Neural progenitor cell (in vitro differentiated cells): ENCODE data around the gene MAP3K3. TPM values are rescaled to one million over a fixed set of nuclear protein-coding genes. Genes with fewer than 3 reads are reported as not detected.

ENCODE experiments used
- DNase-seq: peaks from one replicate; pipeline ENCODE4 v3.0.0-alpha.2; 2016; ENCODE audit warnings: low spot score
- H2AFZ ChIP-seq: fragments of 200-600 bp; sonication (generic); replicated peaks from 2 replicates; pipeline ENCODE4 v1.6.1; 2016; ENCODE audit warnings: antibody characterized with exemption
- H3F3A ChIP-seq: fragments of 200-600 bp; sonication (generic); 2 replicates; pipeline ENCODE4 v1.6.1; 2016; ENCODE audit warnings: antibody characterized with exemption, low read depth
- H3K27ac ChIP-seq: fragments of 200-600 bp; sonication (generic); 2 replicates; pipeline ENCODE4 v1.5.1; 2016; ENCODE audit warnings: mild to moderate bottlenecking
- H3K27me3 ChIP-seq: fragments of 200-600 bp; sonication (generic); 2 replicates; pipeline ENCODE4 v1.6.1; 2016; ENCODE audit warnings: mild to moderate bottlenecking, moderate library complexity
- H3K36me3 ChIP-seq: fragments of 200-600 bp; sonication (generic); 2 replicates; pipeline ENCODE4 v1.5.1; 2016
- H3K4me1 ChIP-seq: fragments of 200-600 bp; sonication (generic); 2 replicates; pipeline ENCODE4 v1.6.1; 2016; ENCODE audit warnings: mixed run types
- H3K4me2 ChIP-seq: fragments of 200-600 bp; sonication (generic); 2 replicates; pipeline ENCODE4 v1.6.1; 2016
- H3K4me3 ChIP-seq: fragments of 200-600 bp; sonication (generic); 2 replicates; pipeline ENCODE4 v1.5.1; 2016
- H3K79me2 ChIP-seq: fragments of 200-600 bp; sonication (generic); 2 replicates; pipeline ENCODE4 v1.6.1; 2016; ENCODE audit warnings: low read depth
- H3K9ac ChIP-seq: fragments of 200-600 bp; sonication (generic); 2 replicates; pipeline ENCODE4 v1.6.1; 2016
- H3K9me3 ChIP-seq: fragments of 200-600 bp; sonication (generic); 2 replicates; pipeline ENCODE4 v1.5.1; 2016; ENCODE audit warnings: low read depth
- H4K20me1 ChIP-seq: fragments of 200-600 bp; sonication (generic); 2 replicates; pipeline ENCODE4 v1.6.1; 2016; ENCODE audit warnings: low read depth
- H3K27ac Mint-ChIP-seq: 3 replicates; pipeline ENCODE4 v1.8.0; 2021; ENCODE audit warnings: mixed read lengths
- H3K27me3 Mint-ChIP-seq: 2 replicates; pipeline ENCODE4 v1.8.0; 2022; ENCODE audit warnings: low read depth, mild to moderate bottlenecking, inconsistent platforms, moderate library complexity, mixed read lengths; ENCODE audit not compliant: insufficient read depth
- H3K36me3 Mint-ChIP-seq: 3 replicates; pipeline ENCODE4 v1.8.0; 2021; ENCODE audit warnings: mixed read lengths
- H3K4me1 Mint-ChIP-seq: 3 replicates; pipeline ENCODE4 v1.8.0; 2021; ENCODE audit warnings: mixed read lengths
- H3K4me3 Mint-ChIP-seq: 3 replicates; pipeline ENCODE4 v1.8.0; 2021; ENCODE audit warnings: mild to moderate bottlenecking, moderate library complexity, mixed read lengths
- H3K9me3 Mint-ChIP-seq: 3 replicates; pipeline ENCODE4 v1.8.0; 2020; ENCODE audit warnings: mixed read lengths
- CTCF ChIP-seq: fragments of 200-600 bp; sonication (generic); IDR thresholded peaks from 2 replicates; pipeline ENCODE4 v1.5.1; 2017; ENCODE audit warnings: antibody characterized with exemption, mild to moderate bottlenecking
- EZH2 ChIP-seq: fragments of 200-600 bp; sonication (generic); IDR thresholded peaks from 2 replicates; pipeline ENCODE4 v1.6.1; 2017; ENCODE audit warnings: antibody characterized with exemption, mild to moderate bottlenecking, moderate library complexity
- EZH2phosphoT487 ChIP-seq: fragments of 200-600 bp; sonication (generic); IDR thresholded peaks from 2 replicates; pipeline ENCODE4 v1.6.1; 2017; ENCODE audit warnings: antibody characterized with exemption
- total RNA-seq: library from RNA; depleted of rRNA; stranded (reverse); fragments of >200 nt; gene quantifications from 2 replicates; pipeline ENCODE4 v1.2.3, GENCODE V29; 2015; ENCODE audit warnings: low replicate concordance

Gene MAP3K3
- total RNA-seq, 1 donor from 2014 or later = 21.6 TPM

GRCh38 chr17:63688396-63689020 is 66.3 kb downstream of the MAP3K3 start:
- Histone ChIP-seq H3F3A (peaks cover 6% of the 10 kb centered on the region), H3K4me1 (peaks cover 5% of the 10 kb centered on the region), H3K9ac (no peak overlapping the region), H3K4me2 (no peak overlapping the region), H4K20me1 (peaks cover 14% of the 10 kb centered on the region), H3K9me3 (no peaks in the 10 kb centered on the region), H3K79me2 (no peaks in the 10 kb centered on the region), H3K4me3 (no peak overlapping the region), H3K27ac (no peak overlapping the region), H3K36me3 (no peaks in the 10 kb centered on the region), H2AFZ (no peak overlapping the region), H3K27me3 (no peaks in the 10 kb centered on the region)
- no peak for DNase-seq
- no peak overlapping the region for H3K4me3 Mint-ChIP-seq
- peaks cover 8% of the 10 kb centered on the region for H3K36me3 Mint-ChIP-seq
- H3K9me3 Mint-ChIP-seq = no peaks in the 10 kb centered on the region
- H3K27ac Mint-ChIP-seq = peak overlapping the region; percentile 57
- H3K27me3 Mint-ChIP-seq = peaks cover 8% of the 10 kb centered on the region
- TF ChIP-seq EZH2 (no peak), CTCF (no peak), EZH2phosphoT487 (no peak)
- H3K4me1 Mint-ChIP-seq = peaks cover 5% of the 10 kb centered on the region

- Histone ChIP-seq H4K20me1 (peaks cover 21% of the 10 kb centered on the region), H3K4me1 (peaks cover 5% of the 10 kb centered on the region), H3K4me3 (no peak overlapping the region), H3K79me2 (no peaks in the 10 kb centered on the region), H3K9ac (no peak overlapping the region), H3K27me3 (no peaks in the 10 kb centered on the region), H3K4me2 (no peak overlapping the region), H3K36me3 (no peaks in the 10 kb centered on the region), H3K27ac (no peak overlapping the region), H3K9me3 (no peaks in the 10 kb centered on the region), H2AFZ (no peak overlapping the region), H3F3A (peaks cover 6% of the 10 kb centered on the region)
- no peak overlapping the region for H3K4me3 Mint-ChIP-seq
- peaks cover 5% of the 10 kb centered on the region for H3K4me1 Mint-ChIP-seq
- no peaks in the 10 kb centered on the region for H3K9me3 Mint-ChIP-seq
- DNase-seq = no peak
- peaks cover 8% of the 10 kb centered on the region for H3K36me3 Mint-ChIP-seq
- no peak overlapping the region for H3K27ac Mint-ChIP-seq
- TF ChIP-seq EZH2phosphoT487 = no peak
- no peak for TF ChIP-seq CTCF
- no peak for TF ChIP-seq EZH2
- peaks cover 6% of the 10 kb centered on the region for H3K27me3 Mint-ChIP-seq
Observed at GRCh38 chr17:63689479-63689878, 67.3 kb downstream of the MAP3K3 start.

GRCh38 chr17:63692195-63692816 is 70.1 kb downstream of the MAP3K3 start:
- TF ChIP-seq EZH2phosphoT487 (no peak), EZH2 (no peak), CTCF (no peak)
- Mint-ChIP-seq H3K27ac (no peak overlapping the region), H3K9me3 (no peaks in the 10 kb centered on the region), H3K36me3 (peaks cover 12% of the 10 kb centered on the region), H3K4me1 (peaks cover 6% of the 10 kb centered on the region), H3K4me3 (no peak overlapping the region), H3K27me3 (peaks cover 12% of the 10 kb centered on the region)
- Histone ChIP-seq H3K27ac (no peak overlapping the region), H3K79me2 (no peaks in the 10 kb centered on the region), H3K9ac (no peak overlapping the region), H3K4me2 (no peak overlapping the region), H3K36me3 (no peaks in the 10 kb centered on the region), H4K20me1 (peaks cover 36% of the 10 kb centered on the region), H3K9me3 (no peaks in the 10 kb centered on the region), H3K27me3 (no peaks in the 10 kb centered on the region), H2AFZ (no peak overlapping the region), H3K4me1 (peaks cover 5% of the 10 kb centered on the region), H3K4me3 (no peak overlapping the region), H3F3A (peaks cover 23% of the 10 kb centered on the region)
- DNase-seq = no peak
